Ramos (cell line): ENCODE measurements around the gene OVOL2.

ENCODE experiments used
- in situ Hi-C: fragments of 300-500 bp; cut with MboI; formaldehyde crosslinking; loops from one replicate; pipeline ENCODE4 v1.14.3; 2022; ENCODE audit warnings: low sequenced_read_pairs; ENCODE audit not compliant: unreplicated experiment

Gene OVOL2

GRCh38 chr20:17992847-17993513, 64.7 kb downstream of the OVOL2 start:
- in situ Hi-C loops, result loop anchor here (10.0 kb wide), 1 partner anchor 318 kb away; no protein-coding TSS in a partner anchor

GRCh38 chr20:17992224-17992637, 65.5 kb downstream of the OVOL2 start:
- in situ Hi-C loops, result loop anchor here (10.0 kb wide), 1 partner anchor 317 kb away; no protein-coding TSS in a partner anchor

- in situ Hi-C loops, result loop anchor here (10.0 kb wide), 1 partner anchor 316 kb away; no protein-coding TSS in a partner anchor
Measured at GRCh38 chr20:17990278-17990972, 67.3 kb downstream of the OVOL2 start.

GRCh38 chr20:17987988-17988387, 69.7 kb downstream of the OVOL2 start:
- in situ Hi-C loops, result no loop called here

GRCh38 chr20:17985388-17986018, 72.2 kb downstream of the OVOL2 start:
- in situ Hi-C loops, result no loop called here

- in situ Hi-C loops, result no loop called here
Measured at GRCh38 chr20:17976305-17976704, 81.4 kb downstream of the OVOL2 start.
